Amniotic stem cell (primary cell): ENCODE measurements around the gene FYN.

Source experiments
- DNase-seq: peaks from one replicate; lab custom pipeline; 2025; lab: John Stamatoyannopoulos, UW

The FYN gene

GRCh38 chr6:111880181-111880888 lies 7.1 kb upstream of the FYN start:
- no peak for DNase-seq

GRCh38 chr6:111875741-111876140 lies 2.5 kb upstream of the FYN start:
- DNase-seq: no peak

- DNase-seq: no peak
These were observed 768 bp upstream of the FYN start for GRCh38 chr6:111874025-111874415.

- DNase-seq: no peak
These were observed 663 bp downstream of the FYN start for GRCh38 chr6:111872401-111873177.

GRCh38 chr6:111871725-111872400 lies 1.4 kb downstream of the FYN start:
- no peak for DNase-seq

- DNase-seq: no peak
These were observed 2.0 kb downstream of the FYN start for GRCh38 chr6:111871207-111871606.

GRCh38 chr6:111870742-111871064 lies 2.5 kb downstream of the FYN start:
- no peak for DNase-seq

- no peak for DNase-seq
These were observed 3.1 kb downstream of the FYN start for GRCh38 chr6:111870051-111870741.

GRCh38 chr6:111866857-111867256 lies 6.4 kb downstream of the FYN start:
- DNase-seq: no peak

GRCh38 chr6:111865909-111866546 lies 7.2 kb downstream of the FYN start:
- DNase-seq: no peak

GRCh38 chr6:111865049-111865585 lies 8.1 kb downstream of the FYN start:
- DNase-seq: no peak

GRCh38 chr6:111864138-111865048 lies 8.9 kb downstream of the FYN start:
- DNase-seq: no peak

GRCh38 chr6:111862741-111863140 lies 10.5 kb downstream of the FYN start:
- no peak for DNase-seq

- DNase-seq: no peak
These were observed 10.9 kb downstream of the FYN start for GRCh38 chr6:111862314-111862713.

- no peak for DNase-seq
These were observed 11.8 kb downstream of the FYN start for GRCh38 chr6:111861431-111861885.

GRCh38 chr6:111858347-111858746 lies 14.9 kb downstream of the FYN start:
- no peak for DNase-seq

GRCh38 chr6:111857674-111858337 lies 15.4 kb downstream of the FYN start:
- DNase-seq: no peak

GRCh38 chr6:111855753-111856152 lies 17.5 kb downstream of the FYN start:
- no peak for DNase-seq

- DNase-seq: no peak
These were observed 18.6 kb downstream of the FYN start for GRCh38 chr6:111854683-111855082.

- DNase-seq: no peak
These were observed 20.5 kb downstream of the FYN start for GRCh38 chr6:111852725-111853124.
